Naive thymus-derived CD4-positive, alpha-beta T cell (primary cell): Measurements from ENCODE around the gene PRSS27. TPM values are rescaled to one million over a fixed set of nuclear protein-coding genes. Genes with fewer than 3 reads are reported as not detected.

Source experiments
- ATAC-seq: fragments of 150-1000 bp; cut with Tn5 transposase; 2 replicates; pipeline ENCODE4 v1.10.0; 2021; ENCODE audit warnings: mild to moderate bottlenecking, moderate library complexity
- CTCF ChIA-PET: fragments of 350-600 bp; sonication (Branson Sonifier 250); formaldehyde crosslinking; loops from one replicate; lab custom pipeline; 2021; ENCODE audit warnings: antibody characterized with exemption; lab: Charles Lee
- POLR2A ChIA-PET: fragments of 350-600 bp; sonication (Branson Sonifier 250); formaldehyde crosslinking; loops from one replicate; lab custom pipeline; 2021; ENCODE audit warnings: antibody characterized with exemption, inconsistent platforms; lab: Charles Lee
- DNase-seq, 9 donors: peaks; one replicate each; pipeline versions ENCODE4 v3.0.0 to v3.0.0-alpha.2; 2020 to 2022; ENCODE audit warnings: mixed read lengths in 1 of 9
- H3K27ac ChIP-seq: one replicate; pipeline ENCODE4 v1.7.0; 2013; ENCODE audit warnings: mild to moderate bottlenecking, low read depth, low read length, moderate library complexity
- H3K27me3 ChIP-seq, 2 donors: one replicate each; pipeline ENCODE4 v1.7.0; 2013; ENCODE audit warnings: low read length in 2 of 2, mild to moderate bottlenecking in 2 of 2, moderate library complexity in 2 of 2; ENCODE audit not compliant: control insufficient read depth in 2 of 2, insufficient read depth in 2 of 2
- H3K36me3 ChIP-seq, 3 experiments: 1 replicate in 2 of 3; 2 replicates in 1 of 3; pipeline ENCODE4 v1.7.0; 2013; ENCODE audit warnings: low read length in 3 of 3, mild to moderate bottlenecking in 3 of 3, moderate library complexity in 1 of 3; ENCODE audit not compliant: insufficient read depth in 3 of 3, control insufficient read depth in 2 of 3
- H3K4me1 ChIP-seq, 2 donors: one replicate each; pipeline ENCODE4 v1.7.0; 2013; ENCODE audit warnings: low read length in 2 of 2, mild to moderate bottlenecking in 2 of 2, moderate library complexity in 1 of 2; ENCODE audit not compliant: control insufficient read depth in 2 of 2, insufficient read depth in 2 of 2
- H3K4me3 ChIP-seq: 2 replicates; pipeline ENCODE4 v1.7.0; 2013; ENCODE audit warnings: mild to moderate bottlenecking, low read length
- H3K9me3 ChIP-seq, 3 experiments: 1 replicate in 2 of 3; 2 replicates in 1 of 3; pipeline ENCODE4 v1.7.0; 2013; ENCODE audit warnings: low read length in 3 of 3; ENCODE audit not compliant: control insufficient read depth in 2 of 3
- H3K27ac Mint-ChIP-seq, 9 donors: one replicate each; pipeline ENCODE4 v1.8.0; 2020 to 2022; ENCODE audit warnings: mixed read lengths in 9 of 9, mild to moderate bottlenecking in 8 of 9, moderate library complexity in 5 of 9, inconsistent platforms in 2 of 9
- H3K27me3 Mint-ChIP-seq, 5 donors: one replicate each; pipeline ENCODE4 v1.8.0; 2021 to 2022; ENCODE audit warnings: mixed read lengths in 5 of 5, mild to moderate bottlenecking in 1 of 5
- H3K36me3 Mint-ChIP-seq, 5 donors: one replicate each; pipeline ENCODE4 v1.8.0; 2020 to 2022; ENCODE audit warnings: mixed read lengths in 5 of 5, mild to moderate bottlenecking in 3 of 5, inconsistent platforms in 1 of 5
- H3K4me1 Mint-ChIP-seq, 7 donors: one replicate each; pipeline ENCODE4 v1.8.0; 2020 to 2022; ENCODE audit warnings: mixed read lengths in 7 of 7, mild to moderate bottlenecking in 3 of 7, inconsistent platforms in 1 of 7
- H3K4me3 Mint-ChIP-seq, 10 donors: one replicate each; pipeline ENCODE4 v1.8.0; 2020 to 2022; ENCODE audit warnings: mild to moderate bottlenecking in 10 of 10, mixed read lengths in 10 of 10, moderate library complexity in 6 of 10, inconsistent platforms in 2 of 10
- H3K9me3 Mint-ChIP-seq, 11 donors: one replicate each; pipeline ENCODE4 v1.8.0; 2020 to 2022; ENCODE audit warnings: mixed read lengths in 11 of 11, mild to moderate bottlenecking in 4 of 11, inconsistent platforms in 1 of 11, moderate library complexity in 1 of 11
- intact Hi-C, 2 donors: fragments of 100-400 bp; cut with micrococcal nuclease; formaldehyde crosslinking; loops; one replicate each; pipeline ENCODE4 v1.15.1; 2023
- polyA plus RNA-seq, 2 donors: library from polyadenylated mRNA; unstranded; fragments of 300-500 nt; fragmentation: Illumina TruSeq; gene quantifications; one replicate each; pipeline ENCODE4 v1.2.3, GENCODE V29; 2021
- total RNA-seq, 6 experiments: library from RNA in 5 of 6; stranded (reverse) in 5 of 6; gene quantifications; 1 replicate in 5 of 6; 2 replicates in 1 of 6; pipeline ENCODE4 v1.2.3 and lab custom pipeline; 2021 to 2026

The PRSS27 gene
- total and polyA plus RNA-seq, 7 experiments from 2014 or later, result 0.32 to 1.6 (median 0.72) TPM; not detected in 1

DNA sequence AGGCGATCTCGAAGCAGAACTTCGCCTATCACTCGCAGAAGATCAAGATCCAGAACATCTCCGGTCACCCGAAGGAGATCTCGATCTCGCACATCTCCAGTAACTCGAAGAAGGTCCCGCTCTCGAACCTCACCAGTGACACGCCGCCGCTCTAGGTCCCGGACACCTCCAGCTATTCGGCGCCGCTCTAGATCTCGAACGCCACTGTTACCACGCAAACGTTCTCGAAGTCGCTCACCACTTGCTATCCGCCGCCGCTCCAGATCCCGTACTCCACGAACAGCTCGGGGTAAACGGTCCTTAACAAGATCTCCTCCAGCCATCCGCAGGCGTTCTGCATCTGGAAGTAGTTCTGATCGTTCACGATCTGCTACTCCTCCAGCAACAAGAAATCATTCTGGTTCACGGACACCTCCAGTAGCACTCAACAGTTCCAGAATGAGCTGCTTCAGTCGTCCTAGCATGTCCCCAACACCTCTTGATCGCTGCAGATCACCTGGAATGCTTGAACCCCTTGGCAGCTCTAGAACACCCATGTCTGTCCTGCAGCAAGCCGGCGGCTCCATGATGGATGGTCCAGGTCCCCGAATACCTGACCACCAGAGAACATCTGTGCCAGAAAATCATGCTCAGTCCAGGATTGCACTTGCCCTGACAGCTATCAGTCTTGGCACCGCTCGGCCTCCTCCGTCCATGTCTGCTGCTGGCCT is 46.6 kb upstream of the PRSS27 start:
- Mint-ChIP-seq H3K4me1 (peaks cover 2 to 23% (median 15%) of the 10 kb centered on the region in 7 donors), H3K9me3 (peaks cover 0 to 20% (median 0%) of the 10 kb centered on the region in 11 donors), H3K4me3 (peak overlapping the region in 1 of 10 donors; percentile 21), H3K27ac (peak overlapping the region in 6 of 9 donors; percentile 20 to 71 (median 54)), H3K36me3 (peaks cover 13 to 78% (median 59%) of the 10 kb centered on the region in 5 donors), H3K27me3 (no peaks in the 10 kb centered on the region)
- no peak overlapping the region for H3K4me3 ChIP-seq
- no peaks in the 10 kb centered on the region for H3K9me3 ChIP-seq
- ChIA-PET CTCF (no interaction called here), POLR2A (interaction anchor here (0.6 to 3.2 kb wide), 5 partner anchors 9 to 367 kb away, joined by 4 to 20 read pairs (median 5); partner anchors contain the start of genes ELOB and SRRM2)
- peaks cover 64 to 100% (median 72%) of the 10 kb centered on the region in 3 experiments for H3K36me3 ChIP-seq
- intact Hi-C loops, result loop anchor here in 1 of 2 donors (1.0 kb wide), 1 partner anchor 11 kb away; no protein-coding TSS in a partner anchor
- H3K4me1 ChIP-seq, result no peaks in the 10 kb centered on the region
- H3K27me3 ChIP-seq, result no peaks in the 10 kb centered on the region
- no peak for ATAC-seq
- H3K27ac ChIP-seq, result no peak overlapping the region
- no peak for DNase-seq

DNA sequence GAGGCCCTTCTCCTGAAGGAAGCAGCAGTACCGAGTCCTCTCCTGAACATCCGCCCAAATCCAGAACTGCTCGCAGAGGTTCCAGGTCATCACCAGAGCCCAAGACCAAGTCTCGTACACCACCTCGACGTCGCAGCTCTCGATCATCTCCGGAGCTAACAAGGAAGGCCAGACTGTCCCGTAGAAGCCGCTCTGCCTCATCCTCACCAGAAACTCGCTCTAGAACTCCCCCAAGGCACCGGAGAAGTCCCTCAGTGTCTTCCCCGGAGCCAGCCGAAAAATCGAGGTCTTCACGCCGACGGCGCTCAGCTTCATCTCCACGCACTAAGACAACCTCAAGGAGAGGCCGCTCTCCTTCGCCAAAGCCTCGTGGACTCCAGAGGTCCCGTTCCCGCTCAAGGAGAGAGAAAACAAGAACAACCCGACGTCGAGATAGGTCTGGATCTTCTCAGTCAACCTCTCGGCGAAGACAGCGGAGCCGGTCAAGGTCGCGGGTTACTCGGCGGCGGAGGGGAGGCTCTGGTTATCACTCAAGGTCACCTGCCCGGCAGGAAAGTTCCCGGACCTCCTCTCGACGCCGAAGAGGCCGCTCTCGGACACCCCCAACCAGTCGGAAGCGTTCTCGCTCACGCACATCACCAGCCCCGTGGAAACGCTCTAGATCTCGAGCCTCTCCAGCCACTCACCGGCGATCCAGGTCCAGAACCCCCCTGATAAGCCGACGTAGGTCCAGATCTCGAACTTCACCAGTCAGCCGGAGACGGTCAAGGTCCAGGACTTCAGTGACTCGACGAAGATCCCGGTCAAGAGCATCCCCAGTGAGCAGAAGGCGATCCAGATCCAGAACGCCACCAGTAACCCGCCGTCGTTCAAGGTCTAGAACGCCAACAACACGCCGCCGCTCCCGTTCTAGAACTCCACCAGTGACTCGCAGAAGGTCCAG is 45.7 kb upstream of the PRSS27 start:
- Mint-ChIP-seq H3K27me3 (no peaks in the 10 kb centered on the region), H3K27ac (peak overlapping the region in 5 of 9 donors; percentile 20 to 78 (median 71)), H3K4me3 (peak overlapping the region in 4 of 10 donors; percentile 9 to 39 (median 18)), H3K4me1 (peaks cover 2 to 28% (median 19%) of the 10 kb centered on the region in 7 donors), H3K9me3 (peaks cover 0 to 23% (median 0%) of the 10 kb centered on the region in 11 donors), H3K36me3 (peaks cover 18 to 79% (median 68%) of the 10 kb centered on the region in 5 donors)
- H3K27ac ChIP-seq, result no peak overlapping the region
- H3K9me3 ChIP-seq, result no peaks in the 10 kb centered on the region
- POLR2A ChIA-PET, result interaction anchor here (1.5 to 3.2 kb wide), 2 partner anchors 12 to 13 kb away, joined by 3 to 10 read pairs; partner anchors contain the start of gene ELOB
- no peaks in the 10 kb centered on the region for H3K27me3 ChIP-seq
- H3K4me1 ChIP-seq, result no peaks in the 10 kb centered on the region
- DNase-seq (no peak), ATAC-seq (no peak)
- peaks cover 66 to 100% (median 66%) of the 10 kb centered on the region in 3 experiments for H3K36me3 ChIP-seq
- intact Hi-C loops, result loop anchor here in 1 of 2 donors (1.0 kb wide), 1 partner anchor 10 kb away; no protein-coding TSS in a partner anchor
- CTCF ChIA-PET, result interaction anchor here (0.6 kb wide), 1 partner anchor 1204 kb away, joined by 3 read pairs; no protein-coding TSS in a partner anchor
- no peak overlapping the region for H3K4me3 ChIP-seq

DNA sequence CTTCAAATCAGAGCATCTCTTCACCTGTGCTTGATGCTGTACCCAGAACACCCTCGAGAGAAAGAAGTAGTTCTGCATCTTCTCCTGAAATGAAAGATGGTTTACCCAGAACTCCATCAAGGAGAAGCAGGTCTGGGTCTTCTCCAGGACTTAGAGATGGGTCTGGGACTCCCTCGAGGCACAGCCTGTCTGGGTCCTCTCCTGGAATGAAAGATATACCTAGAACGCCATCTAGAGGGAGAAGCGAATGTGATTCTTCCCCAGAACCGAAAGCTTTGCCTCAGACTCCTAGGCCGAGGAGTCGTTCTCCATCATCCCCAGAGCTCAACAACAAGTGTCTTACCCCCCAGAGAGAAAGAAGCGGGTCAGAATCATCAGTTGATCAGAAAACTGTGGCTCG is 44.7 kb upstream of the PRSS27 start:
- Histone ChIP-seq H3K27ac (no peak overlapping the region), H3K4me1 (no peaks in the 10 kb centered on the region), H3K36me3 (peaks cover 64 to 100% (median 67%) of the 10 kb centered on the region in 3 experiments), H3K4me3 (no peak overlapping the region), H3K9me3 (no peaks in the 10 kb centered on the region), H3K27me3 (no peaks in the 10 kb centered on the region)
- ChIA-PET POLR2A (interaction anchor here (1.5 kb wide), 1 partner anchor 14 kb away, joined by 3 read pairs; no protein-coding TSS in a partner anchor), CTCF (interaction anchor here (0.6 kb wide), 1 partner anchor 1203 kb away, joined by 3 read pairs; no protein-coding TSS in a partner anchor)
- ATAC-seq, result peak; percentile 21
- intact Hi-C loops, result no loop called here
- peak overlapping the region in 1 of 10 donors; percentile 13 for H3K4me3 Mint-ChIP-seq
- H3K27me3 Mint-ChIP-seq, result no peaks in the 10 kb centered on the region
- DNase-seq, result no peak
- peaks cover 7 to 33% (median 26%) of the 10 kb centered on the region in 7 donors for H3K4me1 Mint-ChIP-seq
- H3K36me3 Mint-ChIP-seq, result peaks cover 24 to 86% (median 78%) of the 10 kb centered on the region in 5 donors
- H3K27ac Mint-ChIP-seq, result peak overlapping the region in 3 of 9 donors; percentile 51 to 78 (median 59)
- H3K9me3 Mint-ChIP-seq, result peaks cover 0 to 21% (median 0%) of the 10 kb centered on the region in 11 donors

DNA sequence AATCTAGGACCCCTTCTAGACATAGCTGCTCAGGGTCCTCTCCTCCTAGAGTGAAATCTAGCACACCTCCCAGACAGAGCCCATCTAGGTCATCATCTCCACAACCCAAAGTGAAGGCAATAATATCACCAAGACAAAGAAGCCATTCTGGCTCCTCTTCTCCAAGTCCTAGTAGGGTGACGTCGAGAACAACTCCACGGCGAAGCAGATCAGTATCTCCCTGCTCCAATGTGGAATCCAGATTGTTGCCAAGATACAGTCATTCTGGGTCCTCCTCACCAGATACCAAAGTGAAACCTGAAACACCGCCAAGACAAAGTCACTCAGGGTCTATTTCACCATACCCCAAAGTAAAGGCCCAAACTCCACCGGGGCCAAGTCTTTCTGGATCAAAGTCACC is 43.1 kb upstream of the PRSS27 start:
- no peak overlapping the region for H3K4me3 Mint-ChIP-seq
- CTCF ChIA-PET, result interaction anchor here (0.6 kb wide), 1 partner anchor 218 kb away, joined by 3 read pairs; no protein-coding TSS in a partner anchor
- H3K27me3 Mint-ChIP-seq, result no peaks in the 10 kb centered on the region

DNA sequence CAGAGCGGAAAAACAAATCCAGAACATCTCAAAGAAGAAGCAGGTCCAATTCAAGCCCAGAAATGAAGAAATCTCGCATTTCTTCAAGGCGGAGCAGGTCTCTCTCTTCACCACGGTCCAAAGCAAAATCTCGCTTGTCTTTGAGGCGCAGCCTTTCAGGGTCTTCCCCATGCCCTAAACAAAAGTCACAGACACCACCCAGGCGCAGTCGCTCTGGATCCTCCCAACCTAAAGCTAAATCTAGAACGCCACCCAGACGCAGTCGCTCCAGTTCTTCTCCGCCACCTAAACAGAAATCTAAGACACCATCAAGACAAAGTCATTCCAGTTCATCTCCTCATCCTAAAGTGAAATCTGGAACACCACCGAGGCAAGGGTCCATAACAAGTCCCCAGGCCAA is 42.7 kb upstream of the PRSS27 start:
- ATAC-seq (no peak), DNase-seq (no peak)
- Histone ChIP-seq H3K4me1 (no peaks in the 10 kb centered on the region), H3K27me3 (no peaks in the 10 kb centered on the region), H3K27ac (no peak overlapping the region), H3K4me3 (no peak overlapping the region), H3K9me3 (no peaks in the 10 kb centered on the region), H3K36me3 (peaks cover 63 to 100% (median 70%) of the 10 kb centered on the region in 3 experiments)
- H3K9me3 Mint-ChIP-seq, result peaks cover 0 to 23% (median 0%) of the 10 kb centered on the region in 11 donors
- no peaks in the 10 kb centered on the region for H3K27me3 Mint-ChIP-seq
- peak overlapping the region in 5 of 9 donors; percentile 12 to 66 (median 22) for H3K27ac Mint-ChIP-seq
- peaks cover 11 to 44% (median 26%) of the 10 kb centered on the region in 7 donors for H3K4me1 Mint-ChIP-seq
- no peak overlapping the region for H3K4me3 Mint-ChIP-seq
- ChIA-PET POLR2A (interaction anchor here (0.9 kb wide), 1 partner anchor 12 kb away, joined by 3 read pairs; no protein-coding TSS in a partner anchor), CTCF (interaction anchor here (0.6 kb wide), 1 partner anchor 218 kb away, joined by 3 read pairs; no protein-coding TSS in a partner anchor)
- H3K36me3 Mint-ChIP-seq, result peaks cover 38 to 90% (median 86%) of the 10 kb centered on the region in 5 donors
- intact Hi-C loops, result no loop called here

More for the DNA sequence above, 43.1 kb upstream of the PRSS27 start:
- Histone ChIP-seq H3K27ac (no peak overlapping the region), H3K4me1 (no peaks in the 10 kb centered on the region), H3K27me3 (no peaks in the 10 kb centered on the region), H3K4me3 (no peak overlapping the region), H3K36me3 (peaks cover 64 to 100% (median 73%) of the 10 kb centered on the region in 3 experiments), H3K9me3 (no peaks in the 10 kb centered on the region)
- no peak for DNase-seq
- intact Hi-C loops, result no loop called here
- Mint-ChIP-seq H3K36me3 (peaks cover 35 to 90% (median 87%) of the 10 kb centered on the region in 5 donors), H3K27ac (peak overlapping the region in 7 of 9 donors; percentile 12 to 66 (median 22)), H3K9me3 (peaks cover 0 to 26% (median 0%) of the 10 kb centered on the region in 11 donors), H3K4me1 (peaks cover 11 to 43% (median 24%) of the 10 kb centered on the region in 7 donors)
- POLR2A ChIA-PET, result interaction anchor here (0.9 kb wide), 1 partner anchor 11 kb away, joined by 3 read pairs; no protein-coding TSS in a partner anchor
- no peak for ATAC-seq
